T-helper 1 cell treated with Interleukin-12 subunit alpha and Interleukin-12 subunit beta and Interleukin-4 antibody, amounts not matched to agents 30 μg/mL and 1 μg/mL, for 36 hours (primary cell): ENCODE data around the gene ELOVL1.

Source experiments
- H3K27ac Mint-ChIP-seq: one replicate; pipeline ENCODE4 v1.8.0; 2021; ENCODE audit warnings: mild to moderate bottlenecking, mixed read lengths
- H3K27me3 Mint-ChIP-seq: one replicate; pipeline ENCODE4 v1.8.0; 2021; ENCODE audit warnings: low read depth, mixed read lengths
- H3K36me3 Mint-ChIP-seq: one replicate; pipeline ENCODE4 v1.8.0; 2021; ENCODE audit warnings: low read depth, mixed read lengths
- H3K4me1 Mint-ChIP-seq: one replicate; pipeline ENCODE4 v1.8.0; 2021; ENCODE audit warnings: low read depth, mixed read lengths
- H3K4me3 Mint-ChIP-seq: one replicate; pipeline ENCODE4 v1.8.0; 2021; ENCODE audit warnings: mild to moderate bottlenecking, moderate library complexity, mixed read lengths
- H3K9me3 Mint-ChIP-seq: one replicate; pipeline ENCODE4 v1.8.0; 2021; ENCODE audit warnings: mixed read lengths

ELOVL1 gene

GRCh38 chr1:43354936-43355335, 12.9 kb downstream of the ELOVL1 start:
- Mint-ChIP-seq H3K36me3 (peaks cover 10% of the 10 kb centered on the region), H3K9me3 (no peaks in the 10 kb centered on the region), H3K4me1 (peaks cover 22% of the 10 kb centered on the region), H3K4me3 (no peak overlapping the region), H3K27ac (no peak overlapping the region), H3K27me3 (no peaks in the 10 kb centered on the region)

- Mint-ChIP-seq H3K36me3 (peaks cover 5% of the 10 kb centered on the region), H3K4me3 (no peak overlapping the region), H3K27ac (no peak overlapping the region), H3K9me3 (no peaks in the 10 kb centered on the region), H3K27me3 (no peaks in the 10 kb centered on the region), H3K4me1 (peaks cover 20% of the 10 kb centered on the region)
Observed at GRCh38 chr1:43354471-43354870, 13.3 kb downstream of the ELOVL1 start.

DNA sequence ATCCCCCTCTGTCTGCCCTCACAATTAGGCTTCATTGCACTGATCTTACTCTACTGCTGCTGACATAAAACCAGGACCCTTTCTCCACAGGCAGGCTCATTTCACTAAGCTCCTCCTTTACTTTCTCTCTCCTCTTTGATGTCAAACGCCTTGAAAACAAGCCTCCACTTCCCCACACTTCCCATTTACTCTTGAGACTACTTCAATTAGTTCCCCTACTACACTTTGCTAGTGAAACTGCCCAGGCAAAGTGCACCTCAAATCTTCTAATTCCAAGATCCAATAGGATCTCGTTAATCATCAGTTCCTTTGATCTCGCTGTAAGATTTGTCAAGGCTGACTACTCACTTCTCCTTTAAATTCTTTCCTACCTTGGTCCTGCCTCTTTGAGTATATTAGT, 14.9 kb downstream of the ELOVL1 start:
- H3K27me3 Mint-ChIP-seq, result no peaks in the 10 kb centered on the region
- peaks cover 14% of the 10 kb centered on the region for H3K4me1 Mint-ChIP-seq
- no peak overlapping the region for H3K4me3 Mint-ChIP-seq
- H3K9me3 Mint-ChIP-seq, result no peaks in the 10 kb centered on the region
- H3K36me3 Mint-ChIP-seq, result peaks cover 3% of the 10 kb centered on the region
- peak overlapping the region; percentile 41 for H3K27ac Mint-ChIP-seq

- Mint-ChIP-seq H3K4me3 (no peak overlapping the region), H3K4me1 (peaks cover 11% of the 10 kb centered on the region), H3K27ac (no peak overlapping the region), H3K9me3 (no peaks in the 10 kb centered on the region), H3K36me3 (peaks cover 3% of the 10 kb centered on the region), H3K27me3 (no peaks in the 10 kb centered on the region)
Observed at GRCh38 chr1:43352351-43352705, 15.5 kb downstream of the ELOVL1 start.

DNA sequence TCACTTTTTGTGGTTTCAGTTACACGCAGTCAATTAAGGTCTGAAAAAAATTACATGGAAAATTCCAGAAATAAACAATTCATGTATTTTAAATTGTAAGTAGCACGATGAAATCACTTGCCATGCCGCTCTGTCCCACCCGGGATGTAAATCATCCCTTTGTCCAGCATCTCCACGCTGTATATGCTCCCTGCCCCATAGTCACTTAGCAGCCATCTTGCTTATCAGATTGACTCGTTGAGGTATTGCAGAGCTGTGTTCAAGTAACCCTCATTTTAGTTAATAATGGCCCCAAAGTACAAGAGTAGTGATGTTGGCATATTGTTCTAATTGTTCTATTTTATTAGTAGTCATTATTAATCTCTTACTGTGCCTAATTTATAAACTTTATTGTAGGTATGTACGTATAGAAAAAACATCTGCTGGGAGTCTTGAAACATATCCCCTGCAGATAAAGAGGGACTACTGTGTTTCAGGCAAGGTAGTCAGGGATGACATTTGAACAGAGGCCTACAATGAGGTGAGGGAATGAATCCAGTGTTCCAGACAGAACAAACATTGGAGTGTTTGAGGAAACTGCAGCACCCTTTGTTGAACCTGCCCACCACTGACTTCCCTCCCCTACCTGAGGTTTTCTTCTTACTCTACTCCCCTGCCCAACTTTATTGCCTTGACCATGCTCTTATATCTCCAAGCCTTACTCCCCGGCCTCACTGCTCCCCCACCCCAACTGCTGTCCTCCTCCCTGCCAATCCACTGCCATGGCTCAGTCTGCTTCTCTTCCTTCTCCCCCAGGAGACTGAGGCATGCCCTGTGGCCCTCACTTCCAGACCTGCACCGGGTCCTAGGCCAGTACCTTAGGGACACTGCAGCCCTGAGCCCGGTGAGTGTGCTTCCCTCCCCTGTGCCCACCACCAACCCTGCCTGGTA, 16.1 kb downstream of the ELOVL1 start:
- H3K4me3 Mint-ChIP-seq, result no peak overlapping the region
- no peaks in the 10 kb centered on the region for H3K9me3 Mint-ChIP-seq
- H3K27ac Mint-ChIP-seq, result no peak overlapping the region
- H3K4me1 Mint-ChIP-seq, result peaks cover 10% of the 10 kb centered on the region
- no peaks in the 10 kb centered on the region for H3K36me3 Mint-ChIP-seq
- H3K27me3 Mint-ChIP-seq, result peaks cover 4% of the 10 kb centered on the region

GRCh38 chr1:43350976-43351375, 16.8 kb downstream of the ELOVL1 start:
- no peaks in the 10 kb centered on the region for H3K9me3 Mint-ChIP-seq
- H3K27me3 Mint-ChIP-seq, result peaks cover 4% of the 10 kb centered on the region
- H3K4me3 Mint-ChIP-seq, result no peak overlapping the region
- peaks cover 10% of the 10 kb centered on the region for H3K4me1 Mint-ChIP-seq
- H3K27ac Mint-ChIP-seq, result no peak overlapping the region
- no peaks in the 10 kb centered on the region for H3K36me3 Mint-ChIP-seq

GRCh38 chr1:43349594-43350306, 18.1 kb downstream of the ELOVL1 start:
- Mint-ChIP-seq H3K4me1 (peaks cover 10% of the 10 kb centered on the region), H3K4me3 (peak overlapping the region; percentile 67), H3K27me3 (peaks cover 4% of the 10 kb centered on the region), H3K9me3 (no peaks in the 10 kb centered on the region), H3K36me3 (no peaks in the 10 kb centered on the region), H3K27ac (peak overlapping the region; percentile 75)

- Mint-ChIP-seq H3K27ac (peak overlapping the region; percentile 75), H3K4me1 (peaks cover 10% of the 10 kb centered on the region), H3K27me3 (peaks cover 4% of the 10 kb centered on the region), H3K9me3 (no peaks in the 10 kb centered on the region), H3K4me3 (peak overlapping the region; percentile 67), H3K36me3 (no peaks in the 10 kb centered on the region)
Observed at GRCh38 chr1:43348809-43349593, 18.8 kb downstream of the ELOVL1 start.

DNA sequence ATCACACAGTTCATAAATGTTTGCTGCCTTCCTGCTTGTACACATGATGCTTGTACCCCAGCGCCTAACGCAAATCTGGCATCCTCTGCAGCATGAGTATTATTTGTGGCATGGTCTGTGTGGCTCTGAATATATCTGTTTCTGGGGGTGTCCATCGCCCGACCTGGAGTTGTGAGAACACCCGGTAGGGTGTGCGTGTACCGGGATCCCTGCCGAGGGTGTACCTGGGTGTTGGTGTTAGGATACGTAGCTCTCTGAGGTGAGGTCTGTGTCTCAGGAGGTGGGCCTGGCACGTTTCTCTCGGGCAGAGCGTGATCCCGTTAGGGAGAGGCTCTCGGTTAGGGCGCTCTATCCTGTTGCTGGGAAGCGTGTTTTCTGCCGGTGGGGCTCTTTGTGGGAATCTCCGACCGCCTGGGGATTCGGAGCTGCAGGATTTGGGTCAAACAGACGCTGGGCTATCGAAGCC, 19.4 kb downstream of the ELOVL1 start:
- H3K9me3 Mint-ChIP-seq, result no peaks in the 10 kb centered on the region
- peaks cover 4% of the 10 kb centered on the region for H3K27me3 Mint-ChIP-seq
- peaks cover 10% of the 10 kb centered on the region for H3K4me1 Mint-ChIP-seq
- no peaks in the 10 kb centered on the region for H3K36me3 Mint-ChIP-seq
- H3K4me3 Mint-ChIP-seq, result no peak overlapping the region
- H3K27ac Mint-ChIP-seq, result no peak overlapping the region

GRCh38 chr1:43346636-43347035, 21.2 kb downstream of the ELOVL1 start:
- Mint-ChIP-seq H3K27me3 (peaks cover 4% of the 10 kb centered on the region), H3K9me3 (no peaks in the 10 kb centered on the region), H3K27ac (no peak overlapping the region), H3K4me1 (peaks cover 4% of the 10 kb centered on the region), H3K4me3 (no peak overlapping the region), H3K36me3 (no peaks in the 10 kb centered on the region)

DNA sequence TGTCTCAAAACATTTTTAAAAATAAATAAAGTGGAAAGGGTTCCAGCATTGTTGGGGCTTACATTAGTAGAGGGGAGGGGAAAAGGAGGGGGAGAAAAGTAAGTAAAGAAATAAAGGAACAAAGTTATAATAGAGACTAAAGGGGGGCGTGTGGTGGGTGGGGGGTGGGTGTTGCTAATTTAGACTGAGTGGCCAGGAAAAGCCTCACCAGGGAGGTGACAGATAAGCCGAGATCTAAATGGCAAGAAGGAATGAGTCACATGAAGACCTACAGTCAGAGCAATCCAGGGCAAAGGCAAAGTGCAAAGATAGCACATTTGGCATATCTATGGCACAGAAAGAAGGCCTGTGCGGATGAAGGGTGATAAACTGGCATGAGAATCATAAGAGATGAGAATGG, 22.7 kb downstream of the ELOVL1 start:
- Mint-ChIP-seq H3K4me1 (peaks cover 4% of the 10 kb centered on the region), H3K9me3 (no peaks in the 10 kb centered on the region), H3K36me3 (no peaks in the 10 kb centered on the region), H3K27ac (no peak overlapping the region), H3K27me3 (peaks cover 4% of the 10 kb centered on the region), H3K4me3 (no peak overlapping the region)

GRCh38 chr1:43344267-43344850, 23.5 kb downstream of the ELOVL1 start:
- Mint-ChIP-seq H3K36me3 (no peaks in the 10 kb centered on the region), H3K9me3 (no peaks in the 10 kb centered on the region), H3K4me3 (no peak overlapping the region), H3K4me1 (no peaks in the 10 kb centered on the region), H3K27me3 (peaks cover 4% of the 10 kb centered on the region), H3K27ac (no peak overlapping the region)

DNA sequence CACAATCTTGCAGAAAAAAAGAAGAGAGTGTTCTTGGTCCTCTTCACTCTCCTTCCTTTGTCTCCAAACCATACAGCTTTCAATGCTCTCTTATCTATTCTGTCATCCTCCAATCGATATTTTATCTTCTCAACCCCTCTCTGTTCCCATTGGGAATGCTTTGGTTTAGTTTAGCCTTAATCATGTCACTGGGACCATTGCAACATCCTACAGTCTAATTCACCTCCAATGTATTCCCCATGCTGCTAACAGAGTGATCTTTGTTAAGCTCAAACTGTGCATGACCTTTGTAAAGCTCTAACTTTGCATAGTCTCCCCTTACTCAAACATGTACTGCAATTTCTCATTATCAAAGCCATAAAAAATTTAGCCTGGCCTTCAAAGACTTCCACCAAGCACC, 27.3 kb downstream of the ELOVL1 start:
- Mint-ChIP-seq H3K36me3 (no peaks in the 10 kb centered on the region), H3K27ac (no peak overlapping the region), H3K9me3 (no peaks in the 10 kb centered on the region), H3K4me1 (no peaks in the 10 kb centered on the region), H3K27me3 (no peaks in the 10 kb centered on the region), H3K4me3 (no peak overlapping the region)

GRCh38 chr1:43339584-43340232, 28.1 kb downstream of the ELOVL1 start:
- H3K36me3 Mint-ChIP-seq, result no peaks in the 10 kb centered on the region
- no peak overlapping the region for H3K4me3 Mint-ChIP-seq
- H3K27ac Mint-ChIP-seq, result no peak overlapping the region
- no peaks in the 10 kb centered on the region for H3K4me1 Mint-ChIP-seq
- H3K27me3 Mint-ChIP-seq, result no peaks in the 10 kb centered on the region
- no peaks in the 10 kb centered on the region for H3K9me3 Mint-ChIP-seq
